GM19035 (cell line): ENCODE data around the gene EPN2.

Source experiments
- ATAC-seq: cut with Tn5 transposase; IDR thresholded peaks from one replicate; pipeline ENCODE4 v1.9.1; 2021; ENCODE audit not compliant: unreplicated experiment

EPN2 gene

DNA sequence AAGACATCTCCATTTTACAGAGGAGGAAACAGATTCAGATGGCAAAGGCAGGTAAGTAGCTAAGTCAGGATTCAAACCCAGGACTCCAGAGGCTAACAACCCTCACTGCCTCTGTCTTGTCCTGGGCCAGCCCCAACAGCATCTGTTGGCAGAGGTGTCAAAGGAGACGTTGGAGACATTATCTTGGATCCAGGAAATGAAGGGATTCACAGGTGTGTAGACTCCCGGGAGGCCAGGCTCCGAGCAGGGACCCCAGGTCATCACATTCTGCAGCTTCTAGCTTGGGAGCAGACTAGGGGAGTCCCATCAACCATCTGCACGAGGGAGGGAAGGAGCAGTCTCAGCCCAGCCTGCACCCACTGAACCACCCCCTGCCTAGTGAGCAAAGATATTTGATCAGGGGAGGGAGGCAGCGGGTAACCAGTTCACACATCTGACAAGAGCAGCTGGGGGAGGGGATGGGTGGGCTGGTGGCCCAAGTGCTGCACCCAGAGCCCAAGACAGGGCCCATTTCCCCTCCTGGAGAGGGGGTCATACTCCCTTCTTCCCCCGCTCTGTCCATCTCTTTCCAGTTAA, 126.4 kb downstream of the EPN2 start:
- ATAC-seq, result no peak

DNA sequence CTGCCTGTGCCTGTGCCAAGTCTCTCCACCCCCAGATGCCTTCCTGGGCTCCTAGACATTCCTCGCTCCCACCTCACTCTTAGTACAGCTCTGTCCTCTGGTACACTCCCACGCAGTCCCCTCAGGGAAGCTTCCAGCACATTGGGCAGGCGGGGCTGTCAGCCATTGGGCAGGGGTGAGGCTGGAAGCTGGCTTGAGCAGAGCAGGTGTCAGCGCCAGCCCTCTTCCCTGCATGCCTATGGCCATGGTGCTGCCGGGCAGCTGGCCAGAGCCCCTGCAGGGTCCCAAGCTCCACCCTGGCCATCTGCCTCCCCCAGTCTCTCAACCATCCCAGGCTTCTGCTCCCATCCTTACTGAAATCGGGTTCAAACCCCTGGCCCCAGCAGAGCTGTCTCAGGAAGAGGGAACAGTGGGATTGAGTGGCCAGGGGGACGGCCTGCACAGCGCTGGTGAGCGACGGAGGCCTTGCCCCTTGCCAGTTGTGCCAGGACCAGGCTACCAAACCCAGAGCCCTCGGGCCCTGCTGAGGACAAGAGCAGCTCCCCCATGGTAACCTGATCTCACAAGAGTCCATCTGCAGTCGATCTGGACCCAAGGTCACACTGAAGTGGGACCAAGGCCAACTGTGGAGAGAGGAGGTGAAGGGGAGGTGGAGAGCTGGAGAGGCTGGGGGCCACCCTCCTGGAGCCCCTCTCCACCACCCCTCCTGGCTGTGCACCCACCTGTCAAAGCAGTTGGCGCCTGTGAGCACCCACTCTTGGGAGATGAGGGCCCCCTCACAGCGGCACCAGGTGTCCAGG, 127.7 kb downstream of the EPN2 start:
- ATAC-seq, result no peak

DNA sequence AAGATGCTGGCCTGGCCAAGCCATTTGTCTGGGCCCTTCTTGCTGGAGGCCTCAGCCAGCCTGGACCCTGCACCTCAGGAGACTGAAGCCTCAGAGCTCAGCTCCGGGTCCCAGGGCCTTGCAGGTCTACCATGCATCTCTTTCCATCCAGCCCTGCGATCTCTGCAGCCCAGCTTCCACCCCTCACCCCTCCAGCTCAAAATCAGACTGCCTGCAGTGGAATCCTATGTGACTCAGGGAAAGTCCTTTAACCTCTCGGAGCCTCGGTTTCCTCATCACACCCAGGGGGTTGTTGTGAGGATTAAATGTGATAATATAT, 128.3 kb downstream of the EPN2 start:
- no peak for ATAC-seq

DNA sequence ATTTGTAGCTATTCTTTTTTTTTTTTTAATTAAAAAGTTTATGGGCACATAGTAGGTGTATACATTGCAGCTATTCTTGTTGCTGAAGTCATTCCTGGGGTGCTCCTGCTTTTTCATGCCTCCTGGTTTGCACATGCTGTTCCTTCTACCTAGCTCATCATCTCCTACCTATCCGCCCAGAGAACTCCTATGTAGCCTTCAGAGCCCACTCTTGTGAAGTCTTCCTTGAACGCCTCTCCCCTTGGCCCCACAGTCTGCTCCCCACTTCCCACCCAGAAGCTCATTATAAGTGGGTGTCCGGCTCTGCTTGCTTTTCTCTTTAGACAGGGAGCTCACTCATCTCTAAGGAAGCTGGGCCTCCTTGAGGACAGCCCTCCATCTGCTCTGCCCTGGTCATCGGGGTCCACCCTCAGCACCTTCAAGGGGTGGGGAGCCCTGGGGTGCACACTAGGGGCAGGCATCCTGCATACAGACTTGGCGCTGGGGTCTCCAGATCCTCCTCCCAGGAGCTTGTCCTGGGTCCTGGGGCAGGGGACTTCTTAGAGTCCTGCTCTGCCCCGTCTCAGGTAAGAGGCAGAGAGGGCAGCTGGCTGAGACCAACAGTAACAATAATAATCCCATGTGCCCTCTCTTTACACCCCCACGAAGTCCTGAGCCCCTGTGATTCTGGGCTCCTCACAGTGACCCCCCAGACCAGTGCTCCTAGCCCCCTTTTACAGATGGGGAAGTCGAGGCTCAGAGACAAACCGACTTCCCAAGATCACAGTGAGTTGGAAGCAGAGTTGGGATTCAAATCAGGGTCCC, 128.9 kb downstream of the EPN2 start:
- ATAC-seq, result no peak

DNA sequence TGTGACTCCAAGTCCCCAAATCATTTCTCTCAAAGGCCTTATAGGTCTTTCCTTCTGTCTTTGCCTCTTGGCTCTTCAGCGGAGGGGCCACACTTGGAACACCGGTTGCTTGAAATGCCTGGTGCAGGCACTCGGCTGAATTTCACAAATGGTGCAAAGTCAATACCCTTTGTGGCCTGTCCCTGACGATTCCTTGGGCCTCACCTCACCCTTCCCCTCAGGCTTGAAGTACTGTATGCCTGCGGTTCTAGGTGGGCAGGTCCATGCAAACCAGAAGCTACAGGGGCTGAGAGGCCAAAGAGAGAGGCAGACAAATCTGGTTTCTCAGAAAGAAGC, 129.4 kb downstream of the EPN2 start:
- no peak for ATAC-seq

DNA sequence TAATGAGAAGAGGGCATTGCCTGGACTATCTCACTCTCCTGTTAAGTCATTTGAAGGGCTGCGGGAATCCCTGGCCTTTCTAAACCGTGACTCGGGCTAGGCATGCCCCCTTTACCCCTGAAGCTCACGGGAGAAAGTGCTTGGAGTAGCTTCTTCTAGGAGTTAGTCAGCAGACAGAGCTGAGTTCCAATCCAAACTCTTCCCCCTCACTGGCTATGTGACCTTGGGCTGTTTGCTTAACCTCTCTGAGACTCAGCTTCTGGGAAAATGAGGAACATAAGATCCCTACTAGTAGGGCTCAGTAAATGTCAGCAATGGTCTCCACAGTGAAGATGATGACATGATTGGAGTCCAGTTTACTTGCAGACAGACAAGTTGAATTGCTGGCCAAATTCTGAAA, 131.1 kb downstream of the EPN2 start:
- no peak for ATAC-seq

DNA sequence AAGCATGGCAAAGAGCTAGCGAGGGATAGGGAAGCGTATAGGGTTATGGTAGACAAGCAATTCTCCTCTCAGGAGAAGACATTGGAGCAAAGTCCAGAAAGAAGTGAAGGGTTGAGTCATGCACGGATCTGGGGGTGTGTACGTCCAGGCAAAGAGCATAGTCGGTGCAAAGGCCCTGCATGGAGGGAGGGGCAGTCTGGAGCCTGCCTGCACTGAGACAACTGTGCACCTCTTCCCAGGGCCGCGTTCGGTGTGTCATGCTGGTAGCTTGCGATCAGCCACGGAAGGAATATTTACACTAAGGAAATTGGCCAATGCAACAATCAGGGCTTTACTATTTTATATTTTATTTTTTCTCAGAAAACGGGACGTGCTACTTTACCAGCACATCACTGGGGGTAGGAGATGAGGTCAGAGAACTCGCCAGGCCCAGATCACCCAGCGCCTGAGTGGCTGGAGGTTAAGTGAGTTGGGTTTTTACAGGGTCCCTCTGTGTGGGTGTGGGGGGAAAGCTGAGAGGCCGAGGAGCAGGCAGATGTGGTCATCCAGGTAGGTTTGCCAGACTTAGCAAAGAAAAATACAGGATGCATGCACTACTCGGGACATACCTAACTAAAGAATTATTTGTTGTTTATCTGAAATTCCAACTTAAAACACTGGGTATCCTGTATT, 132.1 kb downstream of the EPN2 start:
- no peak for ATAC-seq

DNA sequence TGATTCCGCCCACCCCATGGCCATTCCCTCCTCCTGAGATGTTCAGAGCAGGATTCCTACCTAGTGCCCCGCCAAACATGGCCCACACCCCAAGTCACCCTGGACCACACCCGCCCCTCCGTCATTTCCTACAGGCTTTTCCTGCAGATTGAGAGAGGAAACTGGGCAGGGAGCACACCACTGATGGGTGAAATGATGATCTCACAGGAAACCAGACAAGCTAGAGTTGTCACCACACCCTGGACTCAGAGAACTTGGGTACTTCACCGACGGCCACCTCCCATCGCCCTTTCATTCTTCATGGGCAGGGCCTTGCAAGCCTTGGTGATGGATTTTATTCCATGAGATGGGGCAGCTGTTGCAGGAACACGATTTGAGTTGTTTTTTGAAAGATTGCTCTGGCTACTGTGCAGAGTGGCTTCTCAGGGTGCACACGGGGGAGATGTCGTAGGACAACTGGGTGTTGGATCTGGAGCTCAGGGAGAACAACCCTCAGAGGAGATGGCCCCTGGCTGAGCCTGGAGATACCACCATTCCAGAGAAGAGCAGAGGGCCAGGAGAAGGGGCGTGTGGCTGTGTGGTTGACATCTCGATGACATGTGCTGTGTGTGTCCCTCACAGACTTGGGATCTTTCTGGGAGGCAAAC, 132.8 kb downstream of the EPN2 start:
- no peak for ATAC-seq

DNA sequence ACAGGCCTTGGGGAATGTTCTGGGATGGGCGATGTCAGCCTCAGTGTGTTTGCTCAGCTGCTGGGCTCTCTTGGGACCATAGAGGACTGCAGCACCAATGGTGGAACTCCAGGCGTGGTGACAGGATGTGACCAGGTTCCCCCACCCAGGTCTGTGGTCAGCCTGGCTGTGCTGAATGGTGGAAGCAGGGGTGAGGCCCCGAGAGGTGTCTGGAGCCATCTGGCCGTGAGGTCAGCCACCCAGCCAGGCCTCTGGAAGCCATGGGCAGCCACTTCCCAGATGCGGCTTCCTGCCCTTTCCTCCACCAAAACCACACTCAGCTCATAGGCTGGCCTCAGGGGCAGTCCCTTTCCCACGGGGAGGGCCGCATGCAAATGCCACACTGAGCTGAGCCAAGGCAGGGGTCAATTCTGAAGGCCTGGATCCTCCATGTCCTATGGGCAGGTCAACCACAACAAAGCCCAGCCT, 133.4 kb downstream of the EPN2 start:
- no peak for ATAC-seq

DNA sequence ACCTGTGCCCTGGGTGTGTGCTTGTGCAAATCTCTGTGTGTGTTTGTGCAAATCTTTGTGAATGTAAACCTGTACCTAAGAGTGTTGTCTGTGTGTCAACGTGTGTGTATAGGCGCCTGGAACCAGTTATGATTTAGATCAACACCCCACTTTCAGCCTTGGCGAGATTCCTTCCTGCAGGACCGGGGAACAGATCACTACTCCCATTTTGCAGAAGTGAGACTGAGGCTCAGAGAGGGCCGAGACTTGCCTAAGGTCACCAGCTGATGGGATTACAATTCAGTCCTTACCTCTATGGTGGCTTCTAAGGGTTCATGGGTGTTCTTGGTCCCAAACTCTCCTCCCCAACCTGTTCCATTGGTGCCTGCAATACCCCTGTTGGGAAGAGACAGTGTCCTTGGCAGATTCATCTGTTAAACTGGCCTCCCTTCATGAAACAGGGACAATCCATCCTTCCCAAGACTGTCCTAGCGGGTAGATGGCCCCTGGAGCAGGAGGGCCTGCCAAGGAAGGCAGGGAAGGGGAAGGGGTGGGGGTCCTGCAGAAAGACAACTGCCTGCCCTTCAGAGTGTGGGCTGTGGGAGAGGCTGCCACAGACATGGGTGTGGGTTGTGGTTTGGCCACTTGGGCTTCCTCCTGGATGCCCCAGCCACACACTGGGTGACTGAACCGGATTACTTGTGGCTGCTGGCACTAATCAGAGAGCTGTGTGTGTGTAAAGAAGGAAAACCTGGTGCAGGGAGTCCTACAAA, 134.3 kb downstream of the EPN2 start:
- ATAC-seq, result no peak

DNA sequence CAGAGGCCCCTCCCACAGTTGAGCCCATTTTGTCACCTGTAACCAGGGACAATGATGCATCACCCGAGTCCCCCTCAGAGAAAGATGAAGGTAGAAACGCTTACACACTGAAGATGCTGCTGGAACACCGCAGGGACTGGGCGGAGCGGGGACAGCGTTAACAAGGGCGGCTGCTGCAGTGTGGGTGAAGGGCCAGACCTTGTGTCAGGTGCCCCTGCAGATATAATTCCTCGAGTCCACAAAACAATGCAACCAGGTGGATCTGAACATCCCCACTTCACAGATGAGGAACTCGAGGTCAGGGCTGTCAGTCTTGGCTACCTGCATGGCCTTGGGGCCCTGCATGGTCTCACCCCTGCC, 134.8 kb downstream of the EPN2 start:
- no peak for ATAC-seq

DNA sequence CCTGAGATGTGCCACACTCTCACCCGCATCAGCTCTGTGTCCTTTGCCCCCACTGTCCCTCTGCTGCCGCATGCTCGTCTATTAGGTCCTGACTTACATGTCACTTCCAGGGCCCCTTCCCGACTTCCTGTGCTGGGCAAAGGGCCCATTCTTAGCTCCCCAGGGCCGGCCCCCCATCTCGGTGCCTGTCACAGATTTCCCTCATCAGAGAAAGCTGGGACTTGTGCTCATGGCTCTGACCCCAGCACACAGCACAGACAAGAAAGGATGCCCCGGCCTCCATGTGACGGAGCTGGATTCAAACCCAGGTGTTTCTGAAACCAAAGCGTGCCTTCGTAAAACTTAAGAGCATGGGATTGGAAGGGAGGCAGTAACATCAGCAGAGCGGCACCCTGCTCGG, 135.3 kb downstream of the EPN2 start:
- ATAC-seq, result no peak

DNA sequence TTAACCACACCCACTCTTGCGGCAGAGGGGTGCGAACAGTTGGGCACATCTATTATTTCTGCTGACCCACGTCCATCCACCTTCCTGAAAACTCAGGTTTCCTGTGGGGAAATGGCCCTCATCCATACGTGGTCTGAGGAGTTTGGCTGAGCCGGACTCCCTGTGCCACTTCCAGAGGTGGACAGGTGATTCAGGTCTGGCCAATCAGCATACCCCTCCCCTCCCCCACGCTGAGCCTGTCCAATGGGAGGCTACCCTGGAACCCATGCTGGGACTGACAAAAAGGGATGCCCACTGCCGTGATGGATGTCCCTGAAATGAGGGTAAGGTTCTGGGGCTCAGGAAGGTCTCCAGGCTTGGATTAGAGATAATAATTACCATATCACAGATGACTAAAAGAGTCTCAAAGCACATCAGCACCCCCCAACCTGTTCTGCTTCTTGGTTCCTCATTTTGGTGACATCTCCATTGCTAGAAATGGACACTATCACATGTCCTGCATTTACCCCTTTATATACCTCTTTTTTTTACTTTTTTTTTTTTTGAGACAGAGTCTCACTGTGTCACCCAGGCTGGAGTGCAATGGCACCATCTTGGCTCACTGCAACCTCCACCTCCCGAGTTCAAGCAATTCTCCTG, 135.8 kb downstream of the EPN2 start:
- ATAC-seq, result no peak

DNA sequence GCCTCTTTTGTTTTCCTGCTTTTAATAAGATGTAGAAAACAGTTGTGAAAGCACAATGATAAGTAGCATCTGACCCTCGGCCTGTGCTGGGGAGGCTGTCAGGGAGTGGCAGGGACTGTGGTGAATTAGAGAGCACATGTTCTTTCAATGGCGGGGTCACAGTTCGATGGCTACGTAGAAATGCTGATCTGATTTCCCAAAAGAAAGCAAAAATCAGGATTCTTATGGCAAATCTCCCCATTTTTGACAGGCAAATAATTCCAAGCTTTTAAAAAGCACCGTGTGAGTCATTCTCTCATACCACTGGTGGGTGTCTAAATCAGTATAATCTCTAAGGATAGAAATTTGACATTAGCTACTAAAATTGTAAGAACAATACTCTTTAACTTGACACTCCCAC, 137.0 kb downstream of the EPN2 start:
- no peak for ATAC-seq

DNA sequence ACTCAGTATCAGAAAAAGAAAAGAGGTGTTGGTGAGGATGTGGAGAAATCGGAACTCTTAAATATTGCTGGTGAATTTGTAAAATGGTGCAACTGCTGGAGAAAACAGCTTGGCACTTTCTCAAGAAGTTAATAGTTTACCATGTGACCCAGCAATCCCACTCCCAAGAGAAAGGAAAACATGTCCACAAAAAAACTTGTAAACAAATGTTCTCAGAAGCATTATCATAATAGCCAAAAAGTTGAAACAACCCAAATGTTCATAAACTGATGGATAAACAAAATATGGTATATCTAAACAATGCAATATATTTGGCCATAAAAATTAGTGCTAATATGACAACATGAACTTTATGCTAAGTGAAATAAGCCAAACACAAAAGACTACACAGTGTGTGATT, 138.6 kb downstream of the EPN2 start:
- no peak for ATAC-seq

DNA sequence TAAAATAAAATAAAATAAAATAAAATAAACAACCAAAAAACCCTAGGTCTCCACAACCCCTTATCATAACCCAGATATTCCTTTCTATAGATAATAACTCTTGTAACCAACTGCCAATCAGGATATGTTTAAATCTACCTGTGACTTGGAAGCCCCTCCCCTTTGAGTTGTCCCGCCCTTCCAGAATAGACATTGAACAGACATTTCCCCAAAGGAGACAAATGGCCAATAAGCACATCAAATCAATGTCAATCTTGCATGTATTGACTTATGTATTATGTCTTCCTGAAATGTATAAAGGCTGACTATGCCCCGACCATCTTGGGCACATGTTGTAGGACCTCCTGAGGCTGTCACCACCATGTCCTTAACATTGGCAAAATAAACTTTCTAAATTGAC, 139.6 kb downstream of the EPN2 start:
- ATAC-seq, result no peak

DNA sequence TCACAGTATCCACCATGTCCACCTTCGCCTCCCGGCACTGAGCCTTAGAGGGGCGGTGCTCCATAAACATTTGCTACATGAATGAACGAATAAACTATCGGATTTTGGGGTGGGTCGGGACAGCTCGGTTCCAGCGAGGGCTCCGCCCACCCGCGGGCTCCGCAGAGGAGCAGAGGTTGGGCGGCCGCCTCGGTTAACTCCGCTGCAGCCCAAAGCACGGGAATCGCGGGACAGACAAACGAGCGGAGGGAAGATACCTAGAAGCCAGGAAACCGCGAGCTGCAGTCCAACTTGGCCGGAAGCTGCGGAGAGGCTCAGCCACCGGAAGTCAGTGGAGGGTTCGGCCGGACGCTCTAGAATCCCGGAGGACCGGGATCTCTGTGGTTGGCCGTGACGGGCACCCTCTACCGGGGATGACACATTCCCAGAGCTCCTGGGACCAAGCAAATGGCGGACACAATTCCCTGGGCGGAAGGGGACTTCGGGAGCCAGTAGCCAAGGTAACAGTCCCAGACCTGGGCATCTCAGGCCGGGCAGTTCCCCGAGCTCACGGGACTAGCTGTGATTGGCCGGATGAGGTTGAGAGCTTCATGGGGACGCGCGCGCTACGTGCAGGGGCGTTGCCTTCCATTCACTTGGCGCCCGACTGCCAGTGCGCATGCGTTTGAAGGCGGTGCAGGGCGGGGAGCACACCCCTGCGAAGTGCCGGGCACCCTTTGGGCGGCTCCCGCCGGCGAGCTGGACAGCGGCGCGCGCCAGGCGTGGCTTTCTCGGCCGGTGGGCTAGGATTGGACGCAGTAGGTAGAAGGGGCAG, 140.6 kb downstream of the EPN2 start:
- peak; percentile 93 for ATAC-seq

DNA sequence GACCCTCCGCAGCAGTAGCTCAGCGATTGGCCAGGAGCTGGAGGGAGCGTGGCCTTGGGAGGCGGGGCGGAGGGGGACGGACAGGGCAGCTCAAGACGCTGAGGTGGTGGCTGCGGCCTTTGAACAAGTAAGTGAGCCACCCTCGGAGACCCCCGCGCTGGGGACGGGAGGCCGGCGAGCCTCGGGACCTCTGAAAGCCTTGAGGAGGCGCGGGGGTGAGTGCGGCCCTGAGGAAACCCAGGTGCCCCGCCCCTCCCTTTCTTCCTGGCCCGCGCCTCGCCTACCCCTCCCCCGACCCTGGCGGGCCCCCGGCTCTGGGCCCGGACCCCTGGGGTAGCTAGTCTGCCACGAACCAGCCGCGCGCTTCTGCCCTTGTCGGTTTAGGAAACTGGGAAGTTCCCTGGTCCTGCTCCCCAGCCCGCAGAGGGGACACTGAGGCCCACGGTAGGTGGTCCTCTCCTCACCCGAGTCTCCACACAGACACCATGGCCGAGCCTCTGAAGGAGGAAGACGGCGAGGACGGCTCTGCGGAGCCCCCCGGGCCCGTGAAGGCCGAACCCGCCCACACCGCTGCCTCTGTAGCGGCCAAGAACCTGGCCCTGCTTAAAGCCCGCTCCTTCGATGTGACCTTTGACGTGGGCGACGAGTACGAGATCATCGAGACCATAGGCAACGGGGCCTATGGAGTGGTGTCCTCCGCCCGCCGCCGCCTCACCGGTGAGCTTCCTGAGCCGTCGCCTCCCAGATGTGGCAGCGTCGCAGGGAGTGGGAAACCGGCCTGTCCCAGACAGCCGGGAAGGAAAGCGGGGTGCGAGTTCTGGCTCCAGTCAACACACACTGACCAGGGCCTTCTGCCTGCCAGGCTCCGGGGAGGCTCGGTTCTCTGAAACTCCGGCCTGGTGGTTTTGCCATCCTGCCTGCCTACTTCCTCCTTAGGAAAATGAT, 141.5 kb downstream of the EPN2 start, which contains the start of gene MAPK7:
TSS of gene MAPK7 (plus strand) at position 83 of the 945 bp plus-strand sequence. CDS start at position 486, 403 bp downstream.
- ATAC-seq, result peak; percentile 19
